Hematopoietic multipotent progenitor cell treated with erythropoietin and hydrocortisone succinate and interleukin-3 and kit ligand, for 6 days (in vitro differentiated cells): ENCODE data around the gene OR2H2.

Experiments
- DNase-seq: peaks from one replicate; pipeline ENCODE4 v3.0.0-alpha.2; 2015

Gene OR2H2

DNA sequence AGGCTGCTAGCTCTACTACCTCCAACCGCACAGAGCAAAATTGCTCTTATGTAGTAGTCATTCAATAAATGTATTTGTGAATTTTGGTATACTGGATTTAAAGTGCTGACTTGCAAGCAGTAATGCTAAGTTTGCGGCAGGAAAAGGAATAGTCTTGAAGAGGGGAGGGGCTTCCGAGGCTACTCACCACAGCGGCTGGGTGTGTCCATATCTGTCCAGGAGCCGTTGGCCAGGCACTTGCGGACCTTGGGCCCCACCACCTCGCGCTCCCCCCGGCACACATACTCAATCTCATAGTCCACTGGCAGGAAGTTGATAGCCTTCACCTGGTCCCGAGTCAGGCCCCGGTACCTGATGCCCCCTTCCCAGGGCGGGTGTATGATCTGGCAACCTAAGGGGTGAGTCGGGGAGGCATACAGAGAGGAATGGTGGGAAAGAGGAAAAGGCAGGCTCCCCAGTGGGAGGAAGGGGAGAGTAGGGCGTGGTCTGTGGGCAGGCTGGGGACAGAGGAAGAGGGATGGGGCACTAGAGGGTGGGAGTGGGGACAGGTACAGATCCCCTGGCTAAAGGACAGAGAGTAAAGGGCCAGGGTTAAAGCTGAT lies 46.4 kb downstream of the OR2H2 start:
- DNase-seq = no peak

DNA sequence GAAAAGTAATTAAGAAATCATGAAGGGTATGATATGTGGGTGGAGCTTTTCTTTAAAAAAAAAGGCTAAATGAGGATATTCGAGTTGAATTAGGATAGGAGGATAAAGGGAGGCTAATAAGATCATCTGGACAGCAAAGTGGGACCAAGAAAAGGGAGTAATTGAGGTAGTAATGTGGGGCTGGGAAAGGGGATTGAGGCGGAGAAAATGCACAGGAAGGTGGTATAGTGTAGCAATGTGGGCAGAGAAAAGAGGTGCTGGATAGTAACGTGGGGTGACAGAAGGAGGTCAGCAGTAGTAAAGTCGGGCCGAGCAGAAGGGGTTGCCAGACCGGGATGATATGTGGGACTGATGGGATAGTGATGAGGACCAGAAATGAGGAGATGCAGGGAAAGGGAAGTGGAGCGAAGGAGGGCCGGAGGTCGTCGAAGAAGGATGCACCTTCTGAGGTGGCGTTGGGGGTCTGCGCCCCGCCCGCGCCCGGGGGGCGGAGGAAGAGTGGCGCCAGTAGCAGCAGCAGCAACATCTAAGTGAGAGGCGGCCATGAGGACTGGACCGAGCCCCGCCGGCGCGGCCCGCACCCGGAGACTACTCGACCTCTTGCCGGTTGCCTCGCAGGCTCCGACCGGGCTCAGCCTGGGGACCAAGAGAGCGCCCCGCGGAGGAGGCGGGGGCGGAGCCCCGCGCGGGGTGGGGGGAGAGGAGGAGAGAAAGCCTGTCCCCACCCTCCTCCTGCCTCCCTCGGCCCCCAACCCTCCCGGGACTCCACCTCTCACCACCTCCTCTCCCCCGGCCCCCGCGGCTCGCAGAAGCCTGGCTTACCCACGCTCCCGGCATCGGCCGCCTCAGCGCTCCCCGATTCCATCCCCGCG lies 47.2 kb downstream of the OR2H2 start:
- DNase-seq = no peak

DNA sequence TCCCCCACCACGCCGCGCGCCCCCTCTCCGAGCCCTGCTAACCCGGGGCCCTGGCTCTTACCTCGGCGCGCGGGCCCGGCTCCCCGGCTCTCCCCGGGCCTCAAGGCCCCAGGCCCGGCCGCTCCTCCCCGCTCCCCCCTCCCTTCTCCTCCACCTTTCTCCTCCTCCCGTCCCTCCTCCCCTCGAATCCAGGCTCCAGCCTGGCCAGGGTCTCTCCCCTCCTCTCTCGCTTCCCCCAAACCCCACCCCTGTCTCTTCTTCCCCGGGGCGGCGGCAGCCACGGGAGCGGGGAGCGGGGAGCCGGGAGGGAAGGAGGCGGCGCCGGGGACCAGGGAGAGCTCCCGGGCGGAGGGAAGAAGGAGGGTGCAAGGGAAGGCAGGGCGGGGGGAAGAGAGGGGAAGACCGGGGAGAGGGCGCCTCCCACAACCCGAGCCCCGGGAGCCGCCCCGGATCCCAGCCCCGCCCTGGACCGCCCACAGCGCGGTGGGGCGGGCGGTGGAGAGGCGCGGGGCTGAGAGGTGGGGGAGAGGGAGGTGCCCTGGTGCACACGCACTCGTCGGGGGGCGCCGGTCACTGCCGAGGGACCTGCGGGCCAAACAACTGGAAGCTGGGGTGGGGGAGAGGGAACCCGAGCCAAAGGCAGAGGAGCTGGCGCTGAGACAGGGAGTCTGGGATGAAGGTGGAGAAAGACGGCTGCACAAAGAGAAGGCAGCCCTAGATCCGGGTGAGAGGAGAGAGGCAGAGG lies 48.0 kb downstream of the OR2H2 start, which contains the start of gene GABBR1:
TSS of gene GABBR1 (minus strand) at position 395 of the 745 bp plus-strand sequence. CDS start 798 bp downstream, outside the sequence.
- peak; percentile 79 for DNase-seq

DNA sequence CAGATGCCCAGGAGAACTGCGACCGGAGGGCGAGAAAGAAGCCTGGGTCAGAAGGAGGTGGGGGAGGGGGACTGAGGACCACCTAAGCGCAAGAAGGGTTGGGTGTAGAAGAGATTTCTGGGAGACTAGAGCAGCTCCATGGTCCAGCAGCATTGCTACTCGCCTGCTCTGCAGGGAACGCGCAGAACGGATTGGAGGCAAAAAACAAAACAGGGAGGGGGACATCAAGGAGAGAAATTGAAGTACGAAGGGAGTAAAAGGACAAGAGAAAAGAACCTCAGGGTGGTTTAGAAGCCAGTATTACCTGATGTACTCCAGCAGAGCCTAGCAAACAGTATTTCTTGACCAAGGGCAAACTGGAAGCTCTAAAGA lies 48.6 kb downstream of the OR2H2 start:
- DNase-seq = no peak

DNA sequence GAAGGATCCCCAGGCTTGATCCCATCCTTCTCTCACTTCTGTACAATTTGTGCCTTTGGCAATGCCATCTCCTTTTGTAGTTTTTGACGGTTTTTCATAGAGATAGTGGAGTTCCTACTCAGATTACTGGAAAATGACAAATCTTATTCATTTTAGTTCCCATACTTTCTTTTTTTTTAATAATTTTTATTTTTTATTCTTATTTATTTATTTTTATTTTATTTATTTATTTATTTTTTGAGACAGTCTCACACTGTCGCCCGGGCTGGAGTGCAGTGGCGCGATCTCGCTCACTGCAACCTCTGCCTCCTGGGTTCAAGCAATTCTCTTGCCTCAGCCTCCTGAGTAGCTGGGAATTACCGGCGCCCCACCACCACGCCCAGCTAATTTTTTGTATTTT lies 52.3 kb downstream of the OR2H2 start:
- no peak for DNase-seq
